ENCODE results near the gene SBF2. TPM values are rescaled to one million over a fixed set of nuclear protein-coding genes. Genes with fewer than 3 reads are reported as not detected.

Gene SBF2
- total and polyA plus RNA-seq, 2 of the 13 experiments (the other 11 are each of a cell fraction or from before 2014, with no cell fraction given), result 24.0 to 45.8 TPM

DNA sequence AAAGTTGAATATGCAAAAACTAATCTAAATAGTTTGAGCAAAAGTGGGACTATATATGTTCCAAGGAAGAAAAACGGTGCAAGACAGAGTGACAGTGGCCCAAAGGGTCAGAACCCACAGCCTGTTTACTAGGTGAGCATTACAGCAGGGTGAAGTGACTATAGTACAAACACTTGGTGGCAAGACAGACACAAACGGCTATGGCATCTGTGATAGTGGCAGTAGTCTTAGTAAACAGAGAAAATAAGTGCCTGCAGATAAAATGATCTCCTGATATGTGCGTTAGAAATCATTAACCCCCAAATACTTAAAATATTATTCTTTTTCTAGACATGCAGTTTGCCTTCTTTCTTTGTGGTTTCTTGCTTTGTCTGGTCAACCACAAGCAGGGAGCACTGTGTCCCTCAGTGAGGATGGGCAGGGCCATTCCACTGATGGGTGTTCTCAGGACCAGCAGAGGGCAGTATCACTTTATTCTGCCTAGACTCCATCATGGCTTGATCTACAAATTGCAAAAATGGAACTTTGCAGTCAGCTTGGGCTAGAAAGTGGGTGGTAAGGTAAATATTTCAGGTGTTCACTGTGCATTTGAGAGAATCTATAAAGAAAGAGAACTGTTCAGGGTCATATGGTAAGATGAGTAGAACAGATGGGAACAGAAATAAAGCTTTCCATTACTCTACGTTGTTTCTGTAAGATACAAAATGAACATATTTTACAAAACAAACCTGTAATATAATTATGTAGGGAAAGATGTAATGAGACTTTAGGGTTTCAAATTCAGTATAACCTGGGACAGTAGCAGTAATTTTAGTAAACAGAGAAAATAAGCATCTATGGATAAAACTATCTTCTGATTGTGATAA, 431.9 kb downstream of the SBF2 start (continued):
- no peak for TF ChIP-seq CCDC6 (CRISPR knock-in tag; IDR thresholded peaks at IDR 0.05)
- no peak for TF ChIP-seq NRL (CRISPR knock-in tag; IDR thresholded peaks at IDR 0.05; ENCODE audit: borderline replicate concordance)
- no peak for TF ChIP-seq TRIM24 (CRISPR knock-in tag; IDR thresholded peaks at IDR 0.05)
- no peak for TF ChIP-seq CCAR2 (optimal IDR thresholded peaks at IDR 0.05; ENCODE audit: low read depth, low read length)
- TF ChIP-seq ZEB1 (IDR thresholded peaks at IDR 0.05; ENCODE audit: insufficient replicate concordance, low read depth), result no peak
- TF ChIP-seq, protein P1, sequence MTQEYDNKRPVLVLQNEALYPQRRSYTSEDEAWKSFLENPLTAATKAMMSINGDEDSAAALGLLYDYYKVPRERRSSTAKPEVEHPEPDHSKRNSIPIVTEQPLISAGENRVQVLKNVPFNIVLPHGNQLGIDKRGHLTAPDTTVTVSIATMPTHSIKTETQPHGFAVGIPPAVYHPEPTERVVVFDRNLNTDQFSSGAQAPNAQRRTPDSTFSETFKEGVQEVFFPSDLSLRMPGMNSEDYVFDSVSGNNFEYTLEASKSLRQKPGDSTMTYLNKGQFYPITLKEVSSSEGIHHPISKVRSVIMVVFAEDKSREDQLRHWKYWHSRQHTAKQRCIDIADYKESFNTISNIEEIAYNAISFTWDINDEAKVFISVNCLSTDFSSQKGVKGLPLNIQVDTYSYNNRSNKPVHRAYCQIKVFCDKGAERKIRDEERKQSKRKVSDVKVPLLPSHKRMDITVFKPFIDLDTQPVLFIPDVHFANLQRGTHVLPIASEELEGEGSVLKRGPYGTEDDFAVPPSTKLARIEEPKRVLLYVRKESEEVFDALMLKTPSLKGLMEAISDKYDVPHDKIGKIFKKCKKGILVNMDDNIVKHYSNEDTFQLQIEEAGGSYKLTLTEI (CRISPR knock-in tag; conservative IDR thresholded peaks at IDR 0.05), result no peak
- TF ChIP-seq, protein P2, sequence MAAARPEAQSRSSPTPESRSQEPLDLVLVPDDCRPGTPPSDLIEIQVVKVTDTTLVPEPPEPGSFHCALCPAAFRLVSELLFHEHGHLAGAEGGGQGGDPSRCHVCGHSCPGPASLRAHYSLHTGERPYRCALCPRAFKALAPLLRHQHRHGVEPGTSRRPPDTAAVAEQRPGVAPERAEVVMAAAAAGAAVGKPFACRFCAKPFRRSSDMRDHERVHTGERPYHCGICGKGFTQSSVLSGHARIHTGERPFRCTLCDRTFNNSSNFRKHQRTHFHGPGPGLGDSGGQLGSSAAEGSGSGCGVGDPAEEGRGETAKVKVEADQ (CRISPR knock-in tag; IDR thresholded peaks at IDR 0.05; ENCODE audit: borderline replicate concordance), result no peak
- TF ChIP-seq, protein P3, sequence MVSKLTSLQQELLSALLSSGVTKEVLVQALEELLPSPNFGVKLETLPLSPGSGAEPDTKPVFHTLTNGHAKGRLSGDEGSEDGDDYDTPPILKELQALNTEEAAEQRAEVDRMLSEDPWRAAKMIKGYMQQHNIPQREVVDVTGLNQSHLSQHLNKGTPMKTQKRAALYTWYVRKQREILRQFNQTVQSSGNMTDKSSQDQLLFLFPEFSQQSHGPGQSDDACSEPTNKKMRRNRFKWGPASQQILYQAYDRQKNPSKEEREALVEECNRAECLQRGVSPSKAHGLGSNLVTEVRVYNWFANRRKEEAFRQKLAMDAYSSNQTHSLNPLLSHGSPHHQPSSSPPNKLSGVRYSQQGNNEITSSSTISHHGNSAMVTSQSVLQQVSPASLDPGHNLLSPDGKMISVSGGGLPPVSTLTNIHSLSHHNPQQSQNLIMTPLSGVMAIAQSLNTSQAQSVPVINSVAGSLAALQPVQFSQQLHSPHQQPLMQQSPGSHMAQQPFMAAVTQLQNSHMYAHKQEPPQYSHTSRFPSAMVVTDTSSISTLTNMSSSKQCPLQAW (CRISPR knock-in tag; IDR thresholded peaks at IDR 0.05), result 0 out of 2 replicates have a peak, but pooled peaks have one; percentile 22
- TF ChIP-seq, protein P4, sequence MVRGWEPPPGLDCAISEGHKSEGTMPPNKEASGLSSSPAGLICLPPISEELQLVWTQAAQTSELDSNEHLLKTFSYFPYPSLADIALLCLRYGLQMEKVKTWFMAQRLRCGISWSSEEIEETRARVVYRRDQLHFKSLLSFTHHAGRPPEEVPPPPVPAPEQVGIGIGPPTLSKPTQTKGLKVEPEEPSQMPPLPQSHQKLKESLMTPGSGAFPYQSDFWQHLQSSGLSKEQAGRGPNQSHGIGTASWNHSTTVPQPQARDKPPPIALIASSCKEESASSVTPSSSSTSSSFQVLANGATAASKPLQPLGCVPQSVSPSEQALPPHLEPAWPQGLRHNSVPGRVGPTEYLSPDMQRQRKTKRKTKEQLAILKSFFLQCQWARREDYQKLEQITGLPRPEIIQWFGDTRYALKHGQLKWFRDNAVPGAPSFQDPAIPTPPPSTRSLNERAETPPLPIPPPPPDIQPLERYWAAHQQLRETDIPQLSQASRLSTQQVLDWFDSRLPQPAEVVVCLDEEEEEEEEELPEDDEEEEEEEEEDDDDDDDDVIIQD (CRISPR knock-in tag; IDR thresholded peaks at IDR 0.05; ENCODE audit: low read depth), result 0 out of 2 replicates have a peak, but pooled peaks have one; percentile 39
- peak; percentile 91 for TF ChIP-seq STAG1 (CRISPR knock-in tag; IDR thresholded peaks at IDR 0.05)
- TF ChIP-seq ATM (IDR thresholded peaks at IDR 0.05; ENCODE audit: borderline replicate concordance), result no peak
- TF ChIP-seq, protein P5, sequence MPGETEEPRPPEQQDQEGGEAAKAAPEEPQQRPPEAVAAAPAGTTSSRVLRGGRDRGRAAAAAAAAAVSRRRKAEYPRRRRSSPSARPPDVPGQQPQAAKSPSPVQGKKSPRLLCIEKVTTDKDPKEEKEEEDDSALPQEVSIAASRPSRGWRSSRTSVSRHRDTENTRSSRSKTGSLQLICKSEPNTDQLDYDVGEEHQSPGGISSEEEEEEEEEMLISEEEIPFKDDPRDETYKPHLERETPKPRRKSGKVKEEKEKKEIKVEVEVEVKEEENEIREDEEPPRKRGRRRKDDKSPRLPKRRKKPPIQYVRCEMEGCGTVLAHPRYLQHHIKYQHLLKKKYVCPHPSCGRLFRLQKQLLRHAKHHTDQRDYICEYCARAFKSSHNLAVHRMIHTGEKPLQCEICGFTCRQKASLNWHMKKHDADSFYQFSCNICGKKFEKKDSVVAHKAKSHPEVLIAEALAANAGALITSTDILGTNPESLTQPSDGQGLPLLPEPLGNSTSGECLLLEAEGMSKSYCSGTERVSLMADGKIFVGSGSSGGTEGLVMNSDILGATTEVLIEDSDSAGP (CRISPR knock-in tag; IDR thresholded peaks at IDR 0.05; ENCODE audit: borderline replicate concordance), result no peak
- no peak for TF ChIP-seq GATA4 (IDR thresholded peaks at IDR 0.05; ENCODE audit: borderline replicate concordance, low read depth)
- TF ChIP-seq FLYWCH1 (CRISPR knock-in tag; IDR thresholded peaks at IDR 0.05), result no peak
- TF ChIP-seq EZH2 (conservative IDR thresholded peaks at IDR 0.05; ENCODE audit: low read depth, low read length), result no peak
